IMR-90 (cell line): Measurements from ENCODE around the gene NTM. TPM values are rescaled to one million over a fixed set of nuclear protein-coding genes. Genes with fewer than 3 reads are reported as not detected.

Experiments used
- ATAC-seq: fragments of 200-7000 bp; cut with Tn5 transposase; 2 replicates; pipeline ENCODE4 v1.9.1; 2020; ENCODE audit warnings: low read depth, mild to moderate bottlenecking, moderate library complexity
- BruUV-seq: library from RNA; stranded (reverse); fragments of 400-500 nt; replicated peaks from 2 replicates; lab custom pipeline; 2021; lab: Mats Ljungman, UMichigan
- CTCF ChIA-PET: fragments of 300-600 bp; formaldehyde crosslinking; extraction: SDS; loops from one replicate; lab custom pipeline; 2021; ENCODE audit warnings: antibody characterized with exemption; lab: Yijun Ruan, JAX
- POLR2A ChIA-PET: fragments of 300-600 bp; sonication (Branson Sonifier 250); formaldehyde crosslinking; loops from one replicate; lab custom pipeline; 2022; ENCODE audit warnings: antibody characterized with exemption; ENCODE audit not compliant: unreplicated experiment; lab: Charles Lee
- DNase-seq: peaks from one replicate; pipeline ENCODE4 v3.0.0; 2013
- H2AFZ ChIP-seq: replicated peaks from 2 replicates; pipeline ENCODE3; 2013; ENCODE audit warnings: low read length, mild to moderate bottlenecking; ENCODE audit not compliant: poor library complexity
- H2AK5ac ChIP-seq: 2 replicates; pipeline ENCODE4 v1.6.1; 2013; ENCODE audit warnings: low read depth, low read length, inconsistent platforms
- H2AK9ac ChIP-seq: replicated peaks from 2 replicates; pipeline ENCODE3; 2013; ENCODE audit warnings: mild to moderate bottlenecking, low read depth, low read length, moderate library complexity; ENCODE audit not compliant: poor library complexity
- H2BK120ac ChIP-seq: 2 replicates; pipeline ENCODE4 v1.6.1; 2013; ENCODE audit warnings: low read depth, low read length, inconsistent platforms
- H2BK15ac ChIP-seq: 3 replicates; pipeline ENCODE4 v1.6.1; 2013; ENCODE audit warnings: low read depth, low read length, inconsistent platforms
- H2BK20ac ChIP-seq: 2 replicates; pipeline ENCODE4 v1.6.1; 2013; ENCODE audit warnings: low read depth, mild to moderate bottlenecking, inconsistent platforms, low read length, moderate library complexity
- H2BK5ac ChIP-seq: 2 replicates; pipeline ENCODE4 v1.6.1; 2013; ENCODE audit warnings: mild to moderate bottlenecking, low read depth, low read length, inconsistent platforms; ENCODE audit not compliant: poor library complexity, severe bottlenecking
- H3K14ac ChIP-seq: replicated peaks from 2 replicates; pipeline ENCODE4 v1.6.1; 2013; ENCODE audit warnings: low read depth, low read length, inconsistent platforms
- H3K18ac ChIP-seq: 2 replicates; pipeline ENCODE4 v1.6.1; 2013; ENCODE audit warnings: low read depth, low read length, control low read depth
- H3K23ac ChIP-seq: 2 replicates; pipeline ENCODE4 v1.6.1; 2013; ENCODE audit warnings: low read depth, low read length, inconsistent platforms
- H3K27ac ChIP-seq: 2 replicates; pipeline ENCODE4 v1.5.1; 2013; ENCODE audit warnings: mild to moderate bottlenecking, control low read depth, low read length; ENCODE audit not compliant: insufficient read depth
- H3K27me3 ChIP-seq: 2 replicates; pipeline ENCODE4 v1.6.1; 2013; ENCODE audit warnings: low read length; ENCODE audit not compliant: control insufficient read depth, insufficient read depth
- H3K36me3 ChIP-seq: 2 replicates; pipeline ENCODE4 v1.6.1; 2013; ENCODE audit warnings: low read length, mixed read lengths; ENCODE audit not compliant: control insufficient read depth, insufficient read depth
- H3K4ac ChIP-seq: 2 replicates; pipeline ENCODE4 v1.6.1; 2013; ENCODE audit warnings: low read depth, low read length, inconsistent platforms
- H3K4me1 ChIP-seq: 2 replicates; pipeline ENCODE4 v1.6.1; 2013; ENCODE audit warnings: low read length, mixed read lengths; ENCODE audit not compliant: control insufficient read depth, insufficient read depth
- H3K4me2 ChIP-seq: 2 replicates; pipeline ENCODE4 v1.6.1; 2013; ENCODE audit warnings: low read depth, mild to moderate bottlenecking, control low read depth, low read length, moderate library complexity
- H3K4me3 ChIP-seq: 2 replicates; pipeline ENCODE4 v1.5.1; 2013; ENCODE audit warnings: low read depth, mild to moderate bottlenecking, control low read depth, low read length, moderate library complexity; ENCODE audit not compliant: insufficient read depth
- H3K56ac ChIP-seq: 2 replicates; pipeline ENCODE4 v1.6.1; 2013; ENCODE audit warnings: low read length, inconsistent platforms; ENCODE audit not compliant: insufficient read depth; ENCODE audit errors: extremely low read depth
- H3K79me1 ChIP-seq, 2 experiments: 2 replicates each; pipeline ENCODE4 v1.6.1; 2013; ENCODE audit warnings: low read length in 2 of 2, inconsistent platforms in 1 of 2, low read depth in 1 of 2
- H3K9ac ChIP-seq: 2 replicates; pipeline ENCODE4 v1.6.1; 2013; ENCODE audit warnings: low read depth, low read length, control low read depth
- H3K9me1 ChIP-seq: 2 replicates; pipeline ENCODE4 v1.6.1; 2013; ENCODE audit warnings: low read length, inconsistent platforms; ENCODE audit not compliant: insufficient read depth
- H3K9me3 ChIP-seq: 2 replicates; pipeline ENCODE4 v1.6.1; 2013; ENCODE audit warnings: low read length; ENCODE audit not compliant: control insufficient read depth, insufficient read depth
- H4K20me1 ChIP-seq: 2 replicates; pipeline ENCODE4 v1.6.1; 2013; ENCODE audit warnings: low read length, inconsistent platforms; ENCODE audit not compliant: insufficient read depth
- H4K5ac ChIP-seq: 2 replicates; pipeline ENCODE4 v1.6.1; 2013; ENCODE audit warnings: mild to moderate bottlenecking, low read depth, low read length, control low read depth
- H4K8ac ChIP-seq, 2 experiments: 2 replicates each; pipeline ENCODE4 v1.6.1; 2013; ENCODE audit warnings: low read depth in 2 of 2, low read length in 2 of 2, control low read depth in 1 of 2, inconsistent platforms in 1 of 2
- H4K91ac ChIP-seq: 2 replicates; pipeline ENCODE4 v1.6.1; 2013; ENCODE audit warnings: low read depth, low read length, inconsistent platforms; ENCODE audit not compliant: insufficient read depth
- BHLHE40 ChIP-seq: fragments of 150-350 bp; IDR thresholded peaks from 2 replicates; pipeline ENCODE4 v1.6.1; 2016; ENCODE audit warnings: mild to moderate bottlenecking, low read depth, low read length
- CEBPB ChIP-seq: IDR thresholded peaks from 2 replicates; pipeline ENCODE4 v1.6.1; 2012; ENCODE audit warnings: low read depth, low read length, improper control_type of control experiment
- CHD1 ChIP-seq: IDR thresholded peaks from 2 replicates; pipeline ENCODE4 v1.6.1; 2012; ENCODE audit warnings: low read depth, low read length, improper control_type of control experiment
- CTCF ChIP-seq: conservative IDR thresholded peaks from 2 replicates; pipeline ENCODE4 v1.5.1; 2012; ENCODE audit warnings: mild to moderate bottlenecking, low read depth, low read length, improper control_type of control experiment
- ELK1 ChIP-seq: fragments of 150-350 bp; IDR thresholded peaks from 2 replicates; pipeline ENCODE4 v1.6.1; 2016; ENCODE audit warnings: low read depth, mild to moderate bottlenecking, low read length, moderate library complexity, borderline replicate concordance
- FOS ChIP-seq: fragments of 150-350 bp; IDR thresholded peaks from 2 replicates; pipeline ENCODE4 v1.6.1; 2016; ENCODE audit warnings: low read depth, low read length
- MAFK ChIP-seq: IDR thresholded peaks from 2 replicates; pipeline ENCODE4 v1.6.1; 2012; ENCODE audit warnings: low read depth, low read length, improper control_type of control experiment
- MAZ ChIP-seq: IDR thresholded peaks from 2 replicates; pipeline ENCODE4 v1.6.1; 2012; ENCODE audit warnings: low read depth, mild to moderate bottlenecking, low read length, improper control_type of control experiment, moderate library complexity, borderline replicate concordance
- MXI1 ChIP-seq: IDR thresholded peaks from 2 replicates; pipeline ENCODE4 v1.6.1; 2012; ENCODE audit warnings: low read depth, mild to moderate bottlenecking, low read length, moderate library complexity, borderline replicate concordance
- NFE2L2 ChIP-seq: fragments of 150-350 bp; IDR thresholded peaks from 2 replicates; pipeline ENCODE4 v1.6.1; 2016; ENCODE audit warnings: low read depth, mild to moderate bottlenecking, low read length
- POLR2A ChIP-seq: IDR thresholded peaks from 2 replicates; pipeline ENCODE4 v1.6.1; 2012; ENCODE audit warnings: mild to moderate bottlenecking, low read depth, low read length
- RAD21 ChIP-seq: IDR thresholded peaks from 2 replicates; pipeline ENCODE4 v1.6.1; 2012; ENCODE audit warnings: low read length, improper control_type of control experiment
- RCOR1 ChIP-seq: IDR thresholded peaks from 2 replicates; pipeline ENCODE4 v1.6.1; 2012; ENCODE audit warnings: mild to moderate bottlenecking, low read length, improper control_type of control experiment; ENCODE audit not compliant: insufficient replicate concordance
- RFX5 ChIP-seq: IDR thresholded peaks from 2 replicates; pipeline ENCODE4 v1.8.0; 2012; ENCODE audit warnings: low read depth, mild to moderate bottlenecking, low read length, moderate library complexity
- SMC3 ChIP-seq: fragments of 150-350 bp; IDR thresholded peaks from 2 replicates; pipeline ENCODE4 v1.6.1; 2016; ENCODE audit warnings: low read depth, mild to moderate bottlenecking, antibody characterized with exemption, low read length, moderate library complexity
- USF2 ChIP-seq: fragments of 150-350 bp; IDR thresholded peaks from 2 replicates; pipeline ENCODE4 v1.6.1; 2017; ENCODE audit warnings: mild to moderate bottlenecking, antibody characterized with exemption, low read length, low read depth
- WGBS, 2 experiments: methylation state at CpG; one replicate each; pipeline versions ENCODE4 v1.1.5 to v1.1.7; 2013; ENCODE audit warnings: missing lambda C conversion rate in 2 of 2; ENCODE audit not compliant: insufficient read length in 1 of 2; ENCODE audit errors: extremely low coverage in 2 of 2; 5-methylcytosine and 5-hydroxymethylcytosine counted together
- dilution Hi-C: fragments of 300-500 bp; cut with HindIII; formaldehyde crosslinking; loops from one replicate; pipeline ENCODE4 v1.14.3; 2018; ENCODE audit warnings: low sequenced_read_pairs; ENCODE audit not compliant: unreplicated experiment
- in situ Hi-C: fragments of 300-500 bp; cut with MboI; formaldehyde crosslinking; loops from 3 replicates; pipeline ENCODE4 v1.14.3; 2019; ENCODE audit warnings: low sequenced_read_pairs, inconsistent platforms, mixed read lengths
- intact Hi-C: fragments of 100-400 bp; cut with micrococcal nuclease; formaldehyde crosslinking; loops from 2 replicates; pipeline ENCODE4 v1.10.0; 2022
- polyA plus RNA-seq, 3 experiments: library from polyadenylated mRNA; depleted of rRNA; stranded (reverse); fragments of >200 nt; gene quantifications; 2 replicates each; pipeline ENCODE4 v1.2.3, GENCODE V29; 2012; ENCODE audit warnings: low replicate concordance in 1 of 3
- total RNA-seq: library from RNA; depleted of rRNA; stranded (reverse); fragments of >200 nt; gene quantifications from 2 replicates; pipeline ENCODE4 v1.2.3, GENCODE V29; 2012

Gene NTM
- total and polyA plus RNA-seq, 2 of the 4 experiments (the other 2 are of a cell fraction) = 19.5 to 25.5 TPM

GRCh38 chr11:131908316-131908715 is 537.9 kb downstream of the NTM start:
- Histone ChIP-seq H3K56ac (no peak overlapping the region), H3K36me3 (no peaks in the 10 kb centered on the region), H2AK5ac (no peak overlapping the region), H3K4ac (no peak overlapping the region), H3K9me1 (peaks cover 6% of the 10 kb centered on the region; the same call in 1 of the 2 replicates), H4K8ac (no peak overlapping the region), H3K27me3 (no peaks in the 10 kb centered on the region), H2BK120ac (no peak overlapping the region), H3K4me1 (peaks cover 5% of the 10 kb centered on the region), H3K23ac (no peak overlapping the region), H2BK5ac (no peak overlapping the region), H3K4me2 (no peak overlapping the region), H3K79me1 (peaks cover 26 to 51% of the 10 kb centered on the region in 2 experiments), H3K14ac (no peak overlapping the region), H4K20me1 (no peaks in the 10 kb centered on the region), H4K91ac (no peak overlapping the region), H3K9ac (no peak overlapping the region), H2AK9ac (no peak overlapping the region), H2BK20ac (no peak overlapping the region), H3K27ac (no peak overlapping the region), H4K5ac (no peak overlapping the region), H2AFZ (no peak overlapping the region), H3K4me3 (no peak overlapping the region), H3K9me3 (no peaks in the 10 kb centered on the region), H3K18ac (no peak overlapping the region), H2BK15ac (no peak overlapping the region)
- ChIA-PET CTCF (interaction anchor here (1.4 kb wide), 2 partner anchors 40 to 214 kb away, joined by 3 read pairs; no protein-coding TSS in a partner anchor), POLR2A (no interaction called here)
- BruUV-seq = no TSS peak
- in situ Hi-C loops = no loop called here
- no CpG with 5 or more reads among the region's 2 CpGs for WGBS, 2 experiments
- ATAC-seq (no peak), DNase-seq (no peak)
- intact Hi-C loops = no loop called here
- TF ChIP-seq RFX5 (no peak), CTCF (no peak), SMC3 (no peak), NFE2L2 (no peak), RAD21 (no peak), MAFK (no peak), MXI1 (no peak), CEBPB (no peak), CHD1 (no peak), FOS (no peak), BHLHE40 (no peak), RCOR1 (no peak), USF2 (no peak), ELK1 (no peak), MAZ (no peak), POLR2A (no peak)
- dilution Hi-C loops = no loop called here
